HG03571 (cell line): ENCODE data around the gene MIER3.

Source experiments
- ATAC-seq: cut with Tn5 transposase; IDR thresholded peaks from one replicate; pipeline ENCODE4 v1.9.1; 2021; ENCODE audit not compliant: unreplicated experiment

MIER3 gene

DNA sequence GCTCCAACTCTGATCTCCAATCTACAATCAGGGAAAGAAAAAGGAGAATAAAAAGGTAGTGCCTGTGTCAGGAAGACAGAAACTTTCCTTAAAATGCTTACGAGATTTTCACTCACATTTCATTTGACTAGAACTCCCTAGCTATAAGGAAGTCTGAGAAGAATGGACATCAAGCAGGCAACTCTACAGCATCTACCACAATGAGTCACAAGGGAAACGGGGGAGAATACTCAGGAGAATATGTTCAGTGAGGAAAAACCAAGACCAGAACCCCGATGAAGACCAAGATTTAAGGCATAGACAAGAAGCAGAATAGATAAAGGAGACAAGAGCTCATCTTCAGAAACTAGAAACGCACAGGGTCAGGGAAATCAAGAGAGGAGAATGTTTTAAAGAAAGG is 51.5 kb downstream of the MIER3 start:
- no peak for ATAC-seq

DNA sequence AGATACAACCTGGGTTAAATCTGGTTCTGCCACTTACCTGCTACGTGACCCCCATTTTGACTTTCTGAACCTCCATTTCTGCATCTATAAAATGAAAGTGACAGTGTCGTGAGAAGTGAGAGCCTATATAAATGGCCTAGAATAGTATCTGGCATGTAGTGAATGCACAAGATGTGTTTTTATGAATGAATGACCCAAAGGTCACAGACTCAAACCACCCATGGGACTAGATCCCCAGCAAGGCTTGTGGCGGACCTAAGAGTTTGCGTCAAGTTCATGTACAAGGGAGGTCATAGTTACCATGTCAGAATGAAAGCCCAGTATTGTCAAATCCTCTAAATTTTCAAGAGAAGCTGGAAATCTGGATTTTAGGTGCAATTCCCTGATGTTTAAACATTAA is 53.7 kb downstream of the MIER3 start:
- no peak for ATAC-seq

DNA sequence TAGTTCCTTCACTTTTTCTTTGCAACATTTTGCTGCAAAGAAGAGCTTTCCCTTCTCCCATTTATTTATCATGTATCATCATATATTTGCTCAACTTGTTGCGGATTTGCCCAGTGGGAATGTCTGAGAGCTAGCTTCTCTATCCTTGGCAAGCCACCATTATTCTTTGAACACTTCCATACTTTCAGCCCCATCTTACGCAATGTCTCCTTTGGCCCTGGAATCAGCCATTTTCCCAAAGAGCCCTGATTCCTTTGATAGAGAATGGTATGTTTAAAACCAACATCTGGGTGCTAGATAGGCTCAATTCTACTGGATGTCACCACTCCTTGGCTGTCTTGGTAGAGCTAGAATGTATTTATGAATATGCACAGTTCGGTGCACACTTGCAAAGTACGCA is 55.2 kb downstream of the MIER3 start:
- ATAC-seq = no peak

DNA sequence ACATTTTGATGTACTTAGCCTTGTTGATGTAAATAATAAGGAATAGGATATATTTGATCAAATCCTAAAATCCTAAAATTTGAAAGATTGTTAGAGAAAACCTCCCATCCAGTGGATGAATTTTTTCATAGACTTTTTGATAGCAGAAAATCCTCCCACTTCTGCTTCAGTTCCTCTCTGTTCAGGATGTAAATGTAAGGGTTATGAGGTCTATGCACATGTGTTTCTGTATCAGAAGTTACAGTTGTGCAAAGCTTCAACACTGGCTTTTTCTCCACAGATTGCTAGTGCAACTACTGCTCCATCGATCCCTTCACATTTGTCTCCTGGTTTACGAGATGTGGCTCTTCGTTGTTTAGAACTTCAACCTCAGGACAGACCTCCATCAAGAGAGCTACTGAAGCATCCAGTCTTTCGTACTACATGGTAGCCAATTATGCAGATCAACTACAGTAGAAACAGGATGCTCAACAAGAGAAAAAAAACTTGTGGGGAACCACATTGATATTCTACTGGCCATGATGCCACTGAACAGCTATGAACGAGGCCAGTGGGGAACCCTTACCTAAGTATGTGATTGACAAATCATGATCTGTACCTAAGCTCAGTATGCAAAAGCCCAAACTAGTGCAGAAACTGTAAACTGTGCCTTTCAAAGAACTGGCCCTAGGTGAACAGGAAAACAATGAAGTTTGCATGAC is 58.5 kb downstream of the MIER3 start:
- ATAC-seq = no peak

DNA sequence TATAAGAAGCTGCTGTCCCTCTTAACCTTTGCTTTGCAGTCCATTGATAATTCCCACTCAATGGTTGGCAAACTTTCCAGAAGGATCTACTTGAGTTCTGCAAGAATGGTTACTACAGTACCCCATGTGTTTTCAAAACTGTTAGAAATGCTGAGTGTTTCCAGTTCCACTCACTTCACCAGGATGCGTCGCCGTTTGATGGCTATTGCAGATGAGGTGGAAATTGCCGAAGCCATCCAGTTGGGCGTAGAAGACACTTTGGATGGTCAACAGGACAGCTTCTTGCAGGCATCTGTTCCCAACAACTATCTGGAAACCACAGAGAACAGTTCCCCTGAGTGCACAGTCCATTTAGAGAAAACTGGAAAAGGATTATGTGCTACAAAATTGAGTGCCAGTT is 70.4 kb downstream of the MIER3 start:
- no peak for ATAC-seq

DNA sequence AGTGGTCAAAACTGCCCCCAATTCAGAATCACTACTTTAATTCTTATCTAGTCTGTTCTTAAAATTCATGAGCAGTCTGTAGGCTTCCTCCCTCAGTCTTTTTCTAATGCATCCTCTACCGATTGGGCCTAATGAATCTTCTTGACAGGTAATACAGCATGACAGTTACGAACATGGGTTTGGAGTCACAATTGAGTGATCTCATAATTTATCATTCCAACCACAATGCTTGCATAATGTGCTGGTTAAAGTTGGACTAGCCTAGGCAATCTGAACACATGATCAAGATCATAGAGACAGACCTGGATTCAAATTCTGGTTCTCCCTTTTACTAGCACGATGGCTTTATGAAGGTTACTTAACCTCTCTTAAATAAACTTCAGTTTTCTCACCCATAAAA is 75.6 kb downstream of the MIER3 start:
- no peak for ATAC-seq

DNA sequence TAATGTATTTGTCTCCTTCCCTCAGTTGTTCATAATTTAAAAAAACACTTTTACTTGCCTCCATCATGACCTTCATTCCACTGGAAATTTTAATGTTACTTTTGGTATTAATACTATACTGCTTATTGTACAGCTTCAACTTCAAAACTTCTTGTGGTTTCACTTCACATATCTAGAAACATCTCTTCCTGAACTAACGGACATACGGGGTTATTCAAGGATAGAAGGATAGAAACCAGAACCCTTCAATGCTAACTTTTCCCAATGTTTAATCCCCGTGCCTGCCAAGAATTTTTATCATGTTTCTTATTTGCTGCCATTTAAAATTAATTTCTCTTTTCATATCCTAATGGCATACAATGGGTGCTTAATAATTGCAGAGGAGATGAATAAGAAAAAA is 78.9 kb downstream of the MIER3 start:
- ATAC-seq = no peak

DNA sequence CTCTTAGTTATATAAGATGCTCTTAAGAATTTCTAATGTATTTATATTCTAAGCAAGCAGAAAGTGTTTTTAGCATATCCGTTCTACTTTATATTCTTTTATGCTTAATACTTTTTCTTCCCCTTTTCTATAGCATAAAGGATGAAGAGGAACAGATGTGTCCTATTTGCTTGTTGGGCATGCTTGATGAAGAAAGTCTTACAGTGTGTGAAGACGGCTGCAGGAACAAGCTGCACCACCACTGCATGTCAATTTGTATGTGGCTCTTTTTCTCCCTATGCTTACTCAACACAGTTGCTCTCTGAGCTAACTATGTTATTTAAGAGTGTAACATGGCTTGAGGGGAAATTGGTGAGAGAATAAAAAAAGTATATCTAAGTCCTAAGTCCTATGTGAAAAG is 80.1 kb downstream of the MIER3 start:
- no peak for ATAC-seq
